ENCODE data around the gene ETV7.

The ETV7 gene

GRCh38 chr6:36336208-36336710 lies 51.2 kb downstream of the ETV7 start:
- DNase-seq (ENCODE audit: low read depth), result no peak
- TF ChIP-seq CTCF (IDR thresholded peaks at IDR 0.05; ENCODE audit: control insufficient read depth, extremely low read depth, insufficient read depth), result no peak
- H3K4me3 ChIP-seq (ENCODE audit: low read depth, low read length), result no peak overlapping the region

DNA sequence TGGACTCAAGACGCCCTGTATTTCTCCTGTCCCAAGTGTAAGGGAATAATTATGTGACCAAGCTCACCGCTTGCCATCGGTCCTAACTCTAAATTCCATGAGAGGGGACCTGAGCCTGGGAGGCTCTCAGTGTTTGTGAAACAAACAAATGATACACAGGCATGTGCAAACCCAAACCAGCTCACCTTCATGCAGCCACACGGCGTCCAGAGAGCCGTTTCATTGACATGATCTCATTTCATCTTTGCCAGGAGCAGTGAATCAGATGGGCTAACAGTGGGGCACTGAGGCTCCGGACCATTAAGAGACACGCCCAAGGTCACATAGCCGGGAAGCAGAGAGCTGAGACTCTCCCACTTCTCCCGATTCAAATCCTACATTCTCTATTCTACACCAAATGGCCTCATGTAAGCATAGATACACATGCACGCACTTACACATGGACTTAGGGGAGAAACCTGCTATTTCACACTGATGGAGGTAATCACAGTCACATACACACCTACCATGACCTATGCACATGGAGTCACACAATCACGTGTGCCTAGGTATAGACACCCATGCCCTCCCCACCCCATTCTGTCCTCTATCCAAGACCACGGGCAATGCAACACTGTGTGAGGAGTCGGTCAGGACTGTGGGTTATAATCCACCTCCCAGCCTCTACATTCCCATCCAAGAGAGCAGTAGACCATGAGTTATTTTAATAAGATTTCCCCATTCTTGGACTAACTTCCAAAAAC lies 51.8 kb downstream of the ETV7 start:
- no peak for TF ChIP-seq CTCF (IDR thresholded peaks at IDR 0.05; ENCODE audit: control insufficient read depth, extremely low read depth, insufficient read depth)
- H3K4me3 ChIP-seq (ENCODE audit: low read depth, low read length), result no peak overlapping the region

DNA sequence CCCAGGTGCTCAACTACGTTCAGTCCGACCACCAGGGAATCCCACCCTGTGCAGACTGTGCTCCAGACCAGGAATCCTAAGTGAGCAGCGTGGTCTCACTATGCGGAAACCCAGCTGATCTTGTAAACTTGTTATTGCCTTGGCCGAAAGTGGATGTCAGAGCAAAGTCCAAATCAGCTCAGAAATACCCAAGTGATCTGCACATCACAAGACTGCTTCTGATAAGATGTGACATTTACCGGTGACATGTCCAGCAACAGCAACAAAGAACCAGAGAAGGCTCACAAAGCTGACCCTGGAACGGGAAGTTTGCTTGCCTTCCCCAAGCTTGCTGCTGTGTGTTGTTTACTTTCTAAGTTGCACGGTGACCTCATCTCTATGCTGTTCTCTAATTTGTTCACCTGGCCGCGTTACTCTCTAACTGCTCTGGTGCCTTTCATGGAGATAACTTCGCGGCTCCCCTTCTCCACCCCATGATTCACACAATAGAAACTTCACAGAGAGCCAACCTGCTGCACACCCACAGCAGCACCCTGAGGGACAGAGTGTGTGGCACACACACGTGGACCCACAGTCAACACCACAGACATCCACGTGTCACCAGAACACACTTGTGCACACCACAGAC lies 52.5 kb downstream of the ETV7 start:
- DNase-seq (ENCODE audit: low read depth), result peak; percentile 59
- H3K4me3 ChIP-seq (ENCODE audit: low read depth, low read length), result no peak overlapping the region
- no peak for TF ChIP-seq CTCF (IDR thresholded peaks at IDR 0.05; ENCODE audit: control insufficient read depth, extremely low read depth, insufficient read depth)

More for the DNA sequence above, 51.8 kb downstream of the ETV7 start:
- no peak for DNase-seq (ENCODE audit: low read depth)

GRCh38 chr6:36333931-36334725 lies 53.3 kb downstream of the ETV7 start:
- DNase-seq (ENCODE audit: low read depth), result no peak
- no peak overlapping the region for H3K4me3 ChIP-seq (ENCODE audit: low read depth, low read length)
- TF ChIP-seq CTCF (IDR thresholded peaks at IDR 0.05; ENCODE audit: control insufficient read depth, extremely low read depth, insufficient read depth), result no peak

- H3K4me3 ChIP-seq (ENCODE audit: low read depth, low read length), result no peak overlapping the region
- DNase-seq (ENCODE audit: low read depth), result no peak
- no peak for TF ChIP-seq CTCF (IDR thresholded peaks at IDR 0.05; ENCODE audit: control insufficient read depth, extremely low read depth, insufficient read depth)
Observed at GRCh38 chr6:36333171-36333895, 54.1 kb downstream of the ETV7 start.

GRCh38 chr6:36331381-36331780 lies 56.1 kb downstream of the ETV7 start:
- no peak for DNase-seq (ENCODE audit: low read depth)
- H3K4me3 ChIP-seq (ENCODE audit: low read depth, low read length), result no peak overlapping the region
- no peak for TF ChIP-seq CTCF (IDR thresholded peaks at IDR 0.05; ENCODE audit: control insufficient read depth, extremely low read depth, insufficient read depth)

All from LNCaP clone FGC (cell line).